ENCODE results near the gene ANKRD40.

ANKRD40 gene

DNA sequence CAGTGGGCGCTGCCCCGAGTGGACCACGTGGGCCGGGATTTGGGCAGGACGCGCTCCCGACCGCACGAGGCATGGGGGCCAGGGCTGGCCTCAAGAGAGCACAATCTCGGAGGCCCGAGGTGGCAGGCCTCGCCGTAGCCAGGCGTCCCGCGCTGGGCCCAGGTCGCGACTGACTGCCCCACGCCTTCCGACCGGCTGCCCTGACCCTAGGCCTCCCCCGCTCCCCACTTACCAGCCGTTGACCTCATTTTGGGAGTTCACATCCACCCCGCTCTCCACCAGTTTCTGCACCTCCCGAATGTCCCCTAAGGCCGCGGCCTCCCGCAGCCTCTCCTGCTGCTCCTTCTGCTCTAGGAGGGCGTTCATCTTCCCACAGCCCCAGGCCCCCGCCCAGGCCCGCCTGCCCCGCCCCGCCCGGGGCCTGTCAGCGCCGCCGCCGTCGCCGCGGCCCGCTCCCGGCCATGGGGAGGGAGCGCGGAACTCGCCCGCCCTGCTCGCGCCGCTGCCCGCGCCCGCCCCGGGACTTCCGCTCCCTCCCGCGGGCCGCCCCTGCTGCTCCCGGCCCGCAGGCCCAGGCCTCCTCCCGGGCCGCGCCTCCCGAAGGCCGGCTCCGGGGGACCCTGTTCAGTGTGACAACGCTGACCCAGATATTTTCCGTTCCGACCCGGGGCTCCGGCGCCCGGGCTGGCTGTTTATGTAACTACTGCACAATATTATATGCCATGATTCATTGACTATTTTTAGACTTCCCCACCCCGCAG, at the start of gene ANKRD40:
ANKRD40 (minus strand) TSS at position 626 of the 761 bp plus-strand sequence; CDS start at position 366, 260 bp downstream.
- Histone ChIP-seq H3K9me3 (ENCODE audit: control insufficient read depth in 1 of 2, low read length in 2 of 2) (no peaks in the 10 kb centered on the region), H3K9ac (ENCODE audit: low read depth in 1 of 2, low read length in 2 of 2) (peak within 1 kb of the TSS; percentile 92 to 99), H3K27ac (ENCODE audit: low read depth, low read length) (peak within 1 kb of the TSS; percentile 81), H3K27me3 (ENCODE audit: control insufficient read depth in 1 of 2, insufficient read depth in 2 of 2, low read length in 2 of 2) (no peaks in the 10 kb centered on the region), H3K4me3 (ENCODE audit: low read depth in 1 of 2, low read length in 2 of 2) (peak within 1 kb of the TSS; percentile 84 to 96), H3K4me1 (ENCODE audit: control insufficient read depth in 1 of 2, insufficient read depth in 2 of 2, low read length in 2 of 2) (peaks cover 13 to 20% of the 10 kb centered on the region in 2 donors), H3K36me3 (ENCODE audit: control insufficient read depth in 1 of 2, insufficient read depth in 2 of 2, low read length in 2 of 2) (peaks cover 0 to 7% of the 10 kb centered on the region in 2 donors)

DNA sequence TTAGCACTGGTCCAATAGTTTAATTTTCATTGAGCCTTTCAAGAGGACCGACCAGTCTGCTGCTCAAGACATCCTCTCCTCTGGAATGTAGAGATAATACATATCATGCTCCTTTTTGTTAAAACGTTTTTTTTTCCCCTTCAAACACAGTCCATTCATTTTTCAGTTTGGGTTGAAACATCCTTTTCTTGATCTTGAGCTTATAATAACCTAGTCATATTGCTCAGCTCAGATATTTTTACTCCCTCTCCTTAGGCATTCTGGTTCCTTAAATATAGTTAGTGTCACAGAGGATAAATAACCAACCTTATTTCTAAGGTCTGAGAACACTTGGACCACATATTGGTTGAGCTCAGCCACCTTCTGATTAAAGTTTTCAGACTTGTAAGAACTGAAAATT, 46.8 kb upstream of the ANKRD40 start:
- Histone ChIP-seq H3K4me1 (ENCODE audit: control insufficient read depth in 1 of 2, insufficient read depth in 2 of 2, low read length in 2 of 2) (peaks cover 4 to 10% of the 10 kb centered on the region in 2 donors), H3K27ac (ENCODE audit: low read depth, low read length) (no peak overlapping the region), H3K27me3 (ENCODE audit: control insufficient read depth in 1 of 2, insufficient read depth in 2 of 2, low read length in 2 of 2) (no peaks in the 10 kb centered on the region), H3K4me3 (ENCODE audit: low read depth in 1 of 2, low read length in 2 of 2) (no peak overlapping the region), H3K9ac (ENCODE audit: low read depth in 1 of 2, low read length in 2 of 2) (no peak overlapping the region), H3K36me3 (ENCODE audit: control insufficient read depth in 1 of 2, insufficient read depth in 2 of 2, low read length in 2 of 2) (peaks cover 36 to 55% of the 10 kb centered on the region in 2 donors), H3K9me3 (ENCODE audit: control insufficient read depth in 1 of 2, low read length in 2 of 2) (no peaks in the 10 kb centered on the region)

DNA sequence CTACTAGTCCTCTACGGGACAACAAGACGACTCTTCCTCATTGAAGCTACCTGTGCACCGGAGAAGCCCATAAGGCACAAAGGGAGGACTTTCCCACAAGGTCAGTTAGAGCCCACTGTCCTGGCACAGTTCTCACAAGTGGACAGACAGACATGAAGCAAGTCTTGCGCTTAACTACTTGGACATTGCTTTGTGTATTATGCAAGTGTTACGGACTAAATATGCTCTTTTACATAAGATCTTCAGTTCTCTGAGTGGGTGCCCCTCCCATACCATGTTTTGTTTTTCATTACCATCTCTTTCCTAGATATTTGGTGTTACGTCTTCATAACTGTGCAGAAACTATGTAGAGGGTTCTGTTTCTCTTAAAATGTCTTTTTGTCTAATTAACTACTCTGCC, 41.5 kb upstream of the ANKRD40 start:
- H3K36me3 ChIP-seq (ENCODE audit: control insufficient read depth in 1 of 2, insufficient read depth in 2 of 2, low read length in 2 of 2): peaks cover 48 to 93% of the 10 kb centered on the region in 2 donors
- no peak overlapping the region for H3K4me3 ChIP-seq (ENCODE audit: low read depth in 1 of 2, low read length in 2 of 2)
- H3K27me3 ChIP-seq (ENCODE audit: control insufficient read depth in 1 of 2, insufficient read depth in 2 of 2, low read length in 2 of 2): no peaks in the 10 kb centered on the region
- no peak overlapping the region for H3K9ac ChIP-seq (ENCODE audit: low read depth in 1 of 2, low read length in 2 of 2)
- peaks cover 0 to 21% of the 10 kb centered on the region in 2 donors for H3K4me1 ChIP-seq (ENCODE audit: control insufficient read depth in 1 of 2, insufficient read depth in 2 of 2, low read length in 2 of 2)
- no peak overlapping the region for H3K27ac ChIP-seq (ENCODE audit: low read depth, low read length)
- H3K9me3 ChIP-seq (ENCODE audit: control insufficient read depth in 1 of 2, low read length in 2 of 2): no peaks in the 10 kb centered on the region

DNA sequence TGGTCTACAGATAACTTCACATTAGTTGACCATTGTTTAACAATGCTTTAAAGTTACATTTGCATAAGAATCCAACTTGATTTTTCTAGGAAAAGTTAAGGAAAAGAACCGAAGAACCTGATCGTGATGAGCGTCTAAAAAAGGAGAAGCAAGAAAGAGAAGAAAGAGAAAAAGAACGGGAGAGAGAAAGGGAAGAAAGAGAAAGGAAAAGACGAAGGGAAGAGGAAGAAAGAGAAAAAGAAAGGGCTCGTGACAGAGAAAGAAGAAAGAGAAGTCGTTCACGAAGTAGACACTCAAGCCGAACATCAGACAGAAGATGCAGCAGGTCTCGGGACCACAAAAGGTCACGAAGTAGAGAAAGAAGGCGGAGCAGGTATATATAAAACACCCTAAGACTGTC, 37.9 kb upstream of the ANKRD40 start:
- Histone ChIP-seq H3K4me3 (ENCODE audit: low read depth in 1 of 2, low read length in 2 of 2) (no peak overlapping the region), H3K27me3 (ENCODE audit: control insufficient read depth in 1 of 2, insufficient read depth in 2 of 2, low read length in 2 of 2) (no peaks in the 10 kb centered on the region), H3K9me3 (ENCODE audit: control insufficient read depth in 1 of 2, low read length in 2 of 2) (no peaks in the 10 kb centered on the region), H3K4me1 (ENCODE audit: control insufficient read depth in 1 of 2, insufficient read depth in 2 of 2, low read length in 2 of 2) (peaks cover 0 to 21% of the 10 kb centered on the region in 2 donors), H3K36me3 (ENCODE audit: control insufficient read depth in 1 of 2, insufficient read depth in 2 of 2, low read length in 2 of 2) (peaks cover 55 to 91% of the 10 kb centered on the region in 2 donors), H3K27ac (ENCODE audit: low read depth, low read length) (no peak overlapping the region), H3K9ac (ENCODE audit: low read depth in 1 of 2, low read length in 2 of 2) (no peak overlapping the region)

DNA sequence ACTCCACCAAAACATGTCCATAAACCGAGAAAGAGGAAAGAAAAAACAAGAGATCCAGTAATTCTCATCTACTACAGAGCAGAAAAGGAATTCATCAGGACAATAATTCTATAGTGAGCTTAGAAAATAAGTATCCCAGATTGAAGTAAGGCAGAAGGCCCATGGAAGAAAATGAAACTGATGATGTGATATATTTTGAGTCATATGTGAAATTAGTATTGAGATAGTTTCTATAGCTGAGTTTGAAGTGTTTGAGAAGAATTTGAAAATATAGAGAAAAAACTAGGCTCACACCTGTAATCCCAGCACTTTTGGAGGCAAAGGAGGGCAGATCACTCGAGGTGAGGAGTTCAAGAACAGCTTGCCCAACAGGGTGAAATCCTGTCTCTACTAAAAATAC, 31.4 kb upstream of the ANKRD40 start:
- no peak overlapping the region for H3K4me3 ChIP-seq (ENCODE audit: low read depth in 1 of 2, low read length in 2 of 2)
- no peak overlapping the region for H3K27ac ChIP-seq (ENCODE audit: low read depth, low read length)
- H3K9me3 ChIP-seq (ENCODE audit: control insufficient read depth in 1 of 2, low read length in 2 of 2): no peaks in the 10 kb centered on the region
- H3K4me1 ChIP-seq (ENCODE audit: control insufficient read depth in 1 of 2, insufficient read depth in 2 of 2, low read length in 2 of 2): no peaks in the 10 kb centered on the region
- H3K27me3 ChIP-seq (ENCODE audit: control insufficient read depth in 1 of 2, insufficient read depth in 2 of 2, low read length in 2 of 2): no peaks in the 10 kb centered on the region
- H3K36me3 ChIP-seq (ENCODE audit: control insufficient read depth in 1 of 2, insufficient read depth in 2 of 2, low read length in 2 of 2): peaks cover 47 to 55% of the 10 kb centered on the region in 2 donors
- H3K9ac ChIP-seq (ENCODE audit: low read depth in 1 of 2, low read length in 2 of 2): no peak overlapping the region

DNA sequence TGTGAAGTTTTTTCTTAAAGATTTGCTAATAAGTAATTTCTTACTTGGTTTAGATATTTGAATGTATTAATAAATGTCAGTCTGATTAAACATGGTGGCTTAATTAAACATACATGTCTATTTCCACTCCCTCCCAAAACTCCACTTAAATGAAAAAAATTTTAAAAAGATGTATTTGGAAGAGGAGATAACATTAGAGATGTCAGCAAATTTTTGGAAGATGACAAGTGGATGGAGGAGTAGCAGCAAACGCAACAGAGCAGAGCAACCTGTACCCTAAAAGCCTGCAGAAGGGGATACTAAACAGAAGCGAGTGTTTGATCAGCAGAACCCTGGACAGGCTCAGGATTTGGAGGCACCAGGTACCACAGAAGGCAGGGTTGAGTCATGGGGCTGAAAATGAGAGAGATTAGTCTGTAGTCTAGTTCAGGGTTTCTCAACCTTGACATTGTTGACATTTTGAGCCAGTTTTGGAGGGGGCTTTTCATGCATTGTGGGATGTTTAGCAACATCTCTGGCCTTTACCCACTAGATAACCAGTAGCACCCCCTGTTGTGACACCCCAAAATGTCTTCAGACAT, 29.5 kb upstream of the ANKRD40 start:
- H3K27me3 ChIP-seq (ENCODE audit: control insufficient read depth in 1 of 2, insufficient read depth in 2 of 2, low read length in 2 of 2): no peaks in the 10 kb centered on the region
- H3K9me3 ChIP-seq (ENCODE audit: control insufficient read depth in 1 of 2, low read length in 2 of 2): no peaks in the 10 kb centered on the region
- no peak overlapping the region for H3K4me3 ChIP-seq (ENCODE audit: low read depth in 1 of 2, low read length in 2 of 2)
- H3K27ac ChIP-seq (ENCODE audit: low read depth, low read length): no peak overlapping the region
- peaks cover 34 to 41% of the 10 kb centered on the region in 2 donors for H3K36me3 ChIP-seq (ENCODE audit: control insufficient read depth in 1 of 2, insufficient read depth in 2 of 2, low read length in 2 of 2)
- H3K4me1 ChIP-seq (ENCODE audit: control insufficient read depth in 1 of 2, insufficient read depth in 2 of 2, low read length in 2 of 2): peaks cover 7 to 8% of the 10 kb centered on the region in 2 donors
- H3K9ac ChIP-seq (ENCODE audit: low read depth in 1 of 2, low read length in 2 of 2): no peak overlapping the region

DNA sequence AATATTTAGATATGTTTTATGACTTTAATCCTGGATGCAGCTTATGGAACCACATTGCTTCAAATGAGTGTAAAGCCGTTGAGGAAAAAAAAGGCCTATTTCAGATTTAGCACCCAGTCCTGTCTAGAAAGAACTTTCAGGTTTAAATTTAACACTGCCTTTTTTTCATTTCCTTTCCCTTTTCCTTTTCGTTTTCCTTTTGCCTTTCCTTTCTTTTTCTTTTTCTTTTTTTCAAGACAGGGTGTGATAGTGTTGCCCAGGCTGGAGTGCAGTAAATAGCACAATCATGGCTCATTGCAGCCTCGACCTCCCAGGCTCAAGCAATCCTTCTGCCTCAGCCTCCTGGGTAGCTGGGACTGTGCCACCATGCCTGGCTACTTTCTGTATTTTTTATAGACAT, 27.6 kb upstream of the ANKRD40 start:
- Histone ChIP-seq H3K9me3 (ENCODE audit: control insufficient read depth in 1 of 2, low read length in 2 of 2) (no peaks in the 10 kb centered on the region), H3K36me3 (ENCODE audit: control insufficient read depth in 1 of 2, insufficient read depth in 2 of 2, low read length in 2 of 2) (peaks cover 17 to 23% of the 10 kb centered on the region in 2 donors), H3K27me3 (ENCODE audit: control insufficient read depth in 1 of 2, insufficient read depth in 2 of 2, low read length in 2 of 2) (no peaks in the 10 kb centered on the region), H3K9ac (ENCODE audit: low read depth in 1 of 2, low read length in 2 of 2) (no peak overlapping the region), H3K27ac (ENCODE audit: low read depth, low read length) (no peak overlapping the region), H3K4me3 (ENCODE audit: low read depth in 1 of 2, low read length in 2 of 2) (no peak overlapping the region), H3K4me1 (ENCODE audit: control insufficient read depth in 1 of 2, insufficient read depth in 2 of 2, low read length in 2 of 2) (peaks cover 22 to 23% of the 10 kb centered on the region in 2 donors)

- no peak overlapping the region for H3K9ac ChIP-seq (ENCODE audit: low read depth in 1 of 2, low read length in 2 of 2)
- H3K27ac ChIP-seq (ENCODE audit: low read depth, low read length): no peak overlapping the region
- H3K27me3 ChIP-seq (ENCODE audit: control insufficient read depth in 1 of 2, insufficient read depth in 2 of 2, low read length in 2 of 2): no peaks in the 10 kb centered on the region
- peaks cover 38 to 39% of the 10 kb centered on the region in 2 donors for H3K4me1 ChIP-seq (ENCODE audit: control insufficient read depth in 1 of 2, insufficient read depth in 2 of 2, low read length in 2 of 2)
- peaks cover 0 to 3% of the 10 kb centered on the region in 2 donors for H3K36me3 ChIP-seq (ENCODE audit: control insufficient read depth in 1 of 2, insufficient read depth in 2 of 2, low read length in 2 of 2)
- peak overlapping the region; percentile 25 to 30 for H3K4me3 ChIP-seq (ENCODE audit: low read depth in 1 of 2, low read length in 2 of 2)
- H3K9me3 ChIP-seq (ENCODE audit: control insufficient read depth in 1 of 2, low read length in 2 of 2): no peaks in the 10 kb centered on the region
These were observed 24.1 kb upstream of the ANKRD40 start for GRCh38 chr17:50731575-50732460.

GRCh38 chr17:50728881-50729765, 21.4 kb upstream of the ANKRD40 start:
- Histone ChIP-seq H3K27ac (ENCODE audit: low read depth, low read length) (no peak overlapping the region), H3K4me1 (ENCODE audit: control insufficient read depth in 1 of 2, insufficient read depth in 2 of 2, low read length in 2 of 2) (peaks cover 50 to 59% of the 10 kb centered on the region in 2 donors), H3K9me3 (ENCODE audit: control insufficient read depth in 1 of 2, low read length in 2 of 2) (no peaks in the 10 kb centered on the region), H3K4me3 (ENCODE audit: low read depth in 1 of 2, low read length in 2 of 2) (no peak overlapping the region), H3K36me3 (ENCODE audit: control insufficient read depth in 1 of 2, insufficient read depth in 2 of 2, low read length in 2 of 2) (peaks cover 0 to 3% of the 10 kb centered on the region in 2 donors), H3K9ac (ENCODE audit: low read depth in 1 of 2, low read length in 2 of 2) (no peak overlapping the region), H3K27me3 (ENCODE audit: control insufficient read depth in 1 of 2, insufficient read depth in 2 of 2, low read length in 2 of 2) (no peaks in the 10 kb centered on the region)
